HG02678 (cell line): ENCODE data around the gene MCUB.
"Not testable (repeated sequence)": the region's sequence is repeated elsewhere in the genome, so short reads cannot be mapped to it uniquely, and the experiment has no call there.

Source experiments
- ATAC-seq: cut with Tn5 transposase; IDR thresholded peaks from one replicate; pipeline ENCODE4 v1.9.1; 2021; ENCODE audit warnings: mild to moderate bottlenecking, moderate library complexity; ENCODE audit not compliant: unreplicated experiment

The MCUB gene

DNA sequence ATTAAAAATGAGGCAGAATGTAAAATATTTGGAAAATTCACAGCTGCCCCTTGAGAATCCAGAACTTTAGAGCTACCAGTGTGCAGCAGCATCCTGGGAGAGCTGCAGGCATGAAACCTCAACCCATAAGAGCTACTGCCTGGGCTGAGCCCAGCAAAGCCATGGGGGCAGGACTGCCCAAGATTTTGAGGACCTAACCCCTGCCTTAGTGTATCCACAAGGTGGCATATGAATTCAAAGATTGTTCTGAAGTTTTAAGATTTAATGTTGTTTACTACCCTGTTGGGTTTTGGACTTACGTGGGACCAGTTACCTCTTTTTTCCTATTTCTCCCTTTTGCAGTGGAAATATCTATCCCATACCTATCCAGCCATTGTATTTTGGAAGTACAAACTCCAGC, 116.8 kb downstream of the MCUB start:
- no peak for ATAC-seq

GRCh38 chr4:109678472-109678871, 118.4 kb downstream of the MCUB start:
- ATAC-seq, result not testable (repeated sequence)

- ATAC-seq, result not testable (repeated sequence)
Observed at GRCh38 chr4:109678925-109679324, 118.9 kb downstream of the MCUB start.

DNA sequence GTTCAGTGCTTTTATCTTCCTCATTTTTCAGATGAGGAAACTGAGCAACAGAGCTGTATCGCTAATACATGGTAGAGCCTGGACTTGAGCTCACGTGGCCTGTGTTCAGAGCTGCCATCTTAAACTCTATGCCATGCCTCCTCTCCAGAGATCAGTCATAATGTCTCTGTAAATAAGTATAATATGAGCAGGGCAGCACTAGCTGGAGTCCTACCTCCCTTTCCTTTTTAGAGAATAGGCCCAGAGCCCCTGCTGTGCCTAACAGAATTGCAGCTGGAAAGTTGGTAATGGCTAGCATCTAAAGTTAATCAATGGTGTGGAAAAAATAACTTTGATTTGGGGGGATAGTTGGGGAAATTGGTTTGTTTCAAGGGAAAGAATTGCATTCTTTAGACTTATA, 122.8 kb downstream of the MCUB start:
- ATAC-seq, result no peak

- no peak for ATAC-seq
Observed at GRCh38 chr4:109683621-109684253, 123.7 kb downstream of the MCUB start.

- ATAC-seq, result no peak
Observed at GRCh38 chr4:109684727-109685126, 124.7 kb downstream of the MCUB start.

- peak; percentile 94 for ATAC-seq
Observed at GRCh38 chr4:109690690-109691410, 130.8 kb downstream of the MCUB start.

DNA sequence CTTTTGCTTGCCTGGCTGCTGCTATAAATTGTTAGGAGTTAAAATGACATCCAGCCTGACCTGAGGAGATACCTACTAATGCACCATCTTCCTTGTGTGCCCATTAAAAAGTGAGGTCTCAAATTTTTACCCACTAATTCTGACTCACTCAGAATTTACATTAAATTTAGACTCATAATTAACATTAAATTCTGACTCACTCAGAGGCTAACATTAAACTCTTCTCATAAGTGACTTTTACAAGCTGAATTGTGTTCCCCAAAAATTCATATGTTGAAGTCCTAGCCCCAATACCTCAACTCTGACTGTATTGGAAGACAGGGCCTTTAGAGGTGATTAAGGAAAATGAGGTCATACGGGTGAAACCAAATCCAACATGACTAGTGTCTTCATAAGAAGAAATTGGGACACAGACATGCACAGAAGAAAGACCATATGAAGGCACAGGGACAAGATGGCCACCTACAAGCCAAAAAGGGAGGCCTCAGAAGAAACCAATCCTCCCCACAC, 131.4 kb downstream of the MCUB start:
- ATAC-seq, result no peak

- no peak for ATAC-seq
Observed at GRCh38 chr4:109698656-109699055, 138.6 kb downstream of the MCUB start.

DNA sequence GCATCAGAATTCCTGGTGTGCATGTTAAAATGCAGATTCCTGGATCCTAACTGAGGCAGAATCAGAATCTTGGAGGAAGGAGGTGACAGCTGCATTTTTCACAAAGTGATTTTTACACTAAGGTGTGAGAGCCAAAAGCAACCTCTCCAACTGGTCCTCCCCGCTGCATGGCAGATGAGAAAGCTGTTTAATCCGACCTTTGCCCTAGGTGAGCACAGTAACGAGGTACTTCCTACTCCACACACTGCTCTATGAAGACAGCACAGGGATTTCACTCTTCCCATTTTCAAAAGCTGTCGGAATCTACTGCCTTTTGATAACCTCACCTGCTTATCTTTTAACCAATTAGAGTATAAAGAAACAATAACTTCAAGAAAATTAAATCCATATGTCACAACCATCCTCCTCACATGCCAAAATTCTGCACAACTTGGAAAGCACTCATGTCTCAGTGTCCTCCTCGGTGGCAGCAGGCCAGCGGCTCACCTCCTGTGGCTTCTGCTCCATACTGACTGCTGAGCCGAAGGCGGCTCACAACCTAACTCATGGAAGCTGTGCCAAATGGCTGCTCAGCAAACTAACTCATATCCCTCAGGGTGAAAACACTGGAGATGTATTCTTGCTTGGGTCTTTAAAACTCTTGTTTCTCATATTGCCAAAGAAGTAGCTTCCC, 139.6 kb downstream of the MCUB start:
- ATAC-seq, result no peak

- no peak for ATAC-seq
Observed at GRCh38 chr4:109701566-109702410, 141.7 kb downstream of the MCUB start.

- ATAC-seq, result peak; percentile 75
Observed at GRCh38 chr4:109702950-109703663, 143.1 kb downstream of the MCUB start, which contains the start of gene CASP6. Gene CASP6 (minus strand): TSS chr4:109703445. CDS start chr4:109703395, 50 bp downstream.

GRCh38 chr4:109703664-109704361, 143.8 kb downstream of the MCUB start:
- ATAC-seq, result no peak

GRCh38 chr4:109708435-109708834, 148.4 kb downstream of the MCUB start:
- no peak for ATAC-seq

DNA sequence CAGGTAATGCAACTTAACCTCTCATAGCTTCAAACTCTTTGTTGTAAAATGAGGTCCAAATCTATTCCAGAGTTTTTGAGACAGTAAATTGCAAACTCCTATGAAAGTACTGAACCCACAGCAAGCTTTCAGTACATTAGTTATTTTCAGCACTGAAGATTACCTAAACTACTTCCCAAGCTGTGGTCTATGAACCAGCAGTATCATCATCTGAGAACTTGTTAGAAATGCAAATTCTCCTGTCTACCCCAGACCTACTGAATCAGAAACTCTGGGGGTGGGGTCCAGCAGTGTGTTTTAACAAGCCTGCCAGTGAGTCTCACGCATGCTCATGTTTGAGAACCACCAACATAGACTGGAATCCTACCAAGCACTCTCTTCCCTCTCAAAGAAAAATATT, 148.9 kb downstream of the MCUB start:
- ATAC-seq, result peak; percentile 93

DNA sequence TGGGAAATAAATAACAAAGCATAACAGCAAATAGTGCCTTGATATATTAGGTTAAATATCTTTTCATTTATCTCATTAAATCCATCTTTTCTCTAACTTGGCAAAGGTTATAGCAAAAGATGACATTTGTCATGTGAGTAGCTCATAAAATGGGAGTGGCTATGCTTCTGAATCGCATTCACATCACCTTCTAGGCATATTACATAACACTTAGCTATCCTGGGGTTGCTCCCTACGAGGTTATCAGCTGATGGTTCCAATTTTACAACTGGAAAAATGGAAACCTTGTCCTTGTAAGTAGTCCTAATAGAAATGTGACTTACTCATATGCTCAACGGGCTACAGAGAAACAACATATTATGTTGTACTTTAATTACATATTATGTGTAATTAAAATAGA, 153.5 kb downstream of the MCUB start:
- no peak for ATAC-seq

DNA sequence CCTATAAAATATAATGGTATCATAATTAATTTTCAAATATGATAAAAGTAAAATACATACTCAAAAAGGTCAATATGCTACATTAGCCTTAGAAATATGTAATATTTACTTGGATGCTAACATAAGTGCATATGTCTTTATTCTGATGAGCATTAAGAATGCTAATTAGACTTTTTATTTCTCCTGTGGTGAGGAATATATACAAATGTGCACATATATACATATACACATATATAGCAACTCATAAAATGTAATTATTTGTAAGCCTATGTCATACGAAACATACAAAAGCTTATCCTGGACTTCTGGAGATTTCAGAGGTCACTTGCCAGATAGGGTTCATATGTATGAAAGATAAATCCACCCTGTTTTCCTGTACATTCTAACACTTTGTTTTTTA, 158.7 kb downstream of the MCUB start:
- no peak for ATAC-seq

DNA sequence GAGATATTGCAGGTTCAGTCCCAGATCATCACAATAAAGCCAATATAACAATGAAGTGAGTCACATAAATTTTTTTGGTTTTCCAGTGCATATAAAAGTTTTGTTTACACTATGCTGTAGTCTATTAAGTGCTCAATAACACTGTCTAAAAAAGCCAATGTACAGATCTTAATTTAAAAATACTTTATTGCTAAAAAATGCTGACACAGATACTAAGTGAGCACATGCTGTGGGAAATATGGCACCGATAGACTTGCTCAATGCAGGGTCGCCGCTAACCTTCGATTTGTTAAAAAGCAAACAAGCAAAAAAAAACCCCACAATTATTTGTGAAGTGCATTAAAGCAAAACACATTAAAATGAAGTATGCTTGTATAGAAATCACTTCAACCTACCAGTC, 159.6 kb downstream of the MCUB start:
- ATAC-seq, result no peak

DNA sequence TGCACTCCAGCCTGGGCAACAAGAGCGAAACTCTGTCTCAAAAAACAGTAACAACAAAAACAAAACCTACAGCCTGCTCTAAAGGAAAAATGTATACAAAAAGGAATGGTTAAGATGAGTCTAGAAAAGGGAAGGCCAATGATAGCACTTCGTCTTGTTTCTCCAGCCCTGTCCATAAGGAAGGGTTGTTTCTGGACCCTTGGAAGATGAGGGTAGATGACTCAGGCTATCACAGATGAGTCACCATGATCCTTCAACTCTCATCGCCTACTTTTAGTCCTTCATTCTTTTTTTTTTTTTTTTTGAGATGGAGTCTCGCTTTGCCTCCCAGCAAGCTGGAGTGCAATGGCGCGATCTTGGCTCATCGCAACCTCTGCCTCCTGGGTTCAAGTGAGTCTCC, 161.0 kb downstream of the MCUB start:
- no peak for ATAC-seq

DNA sequence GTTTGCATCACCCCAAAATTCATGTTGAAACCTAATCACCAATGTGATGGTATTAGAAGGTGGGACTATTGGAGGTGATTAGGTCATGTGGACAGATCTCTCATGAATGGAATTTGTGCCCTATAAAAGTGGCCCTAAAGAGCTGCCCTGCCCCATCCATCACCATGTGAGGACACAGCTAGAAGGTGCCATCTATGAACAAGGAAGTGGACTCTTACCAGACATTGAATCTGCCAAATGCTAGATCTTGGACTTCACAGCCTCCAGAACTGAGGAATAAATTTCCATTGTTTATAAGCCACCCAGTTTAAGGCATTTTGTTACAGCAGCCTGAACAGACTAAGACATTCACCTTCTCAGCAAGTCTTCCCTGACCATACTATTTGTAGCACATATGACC, 162.3 kb downstream of the MCUB start:
- ATAC-seq, result no peak
